B cell (primary cell): ENCODE results near the gene SSBP3.

ENCODE experiments used
- CTCF ChIP-seq: fragments of 200-600 bp; IDR thresholded peaks from one replicate; pipeline ENCODE4 v1.8.0; 2022; ENCODE audit warnings: antibody characterized with exemption, mild to moderate bottlenecking
- EZH2 ChIP-seq: IDR thresholded peaks from 2 replicates; pipeline ENCODE4 v1.6.1; 2012; ENCODE audit warnings: borderline replicate concordance, low read depth, mild to moderate bottlenecking, moderate library complexity, low read length; ENCODE audit not compliant: insufficient read depth, poor library complexity, severe bottlenecking

GRCh38 chr1:54326543-54327385 is 79.4 kb downstream of the SSBP3 start:
- TF ChIP-seq CTCF = no peak
- TF ChIP-seq EZH2 = no peak
